Measurements from ENCODE around the gene IL17B.
A peak's percentile ranks its signal among the peaks of the same experiment; 100 is the strongest.

IL17B gene

GRCh38 chr5:149423794-149424268 is 44.7 kb upstream of the IL17B start:
- DNase-seq (ENCODE audit: low read depth in 2 of 2) = peak; percentile 57 to 66
- TF ChIP-seq CTCF (IDR thresholded peaks at IDR 0.05; ENCODE audit: low read depth, low read length) = no peak
- no peak overlapping the region for H3K4me3 ChIP-seq (replicated peaks in 1 of 2; ENCODE audit: low read depth in 2 of 2, low read length in 2 of 2)

- no peak overlapping the region for H3K4me3 ChIP-seq (replicated peaks in 1 of 2; ENCODE audit: low read depth in 2 of 2, low read length in 2 of 2)
- DNase-seq (ENCODE audit: low read depth in 2 of 2) = peak; percentile 32 to 36
- no peak for TF ChIP-seq CTCF (IDR thresholded peaks at IDR 0.05; ENCODE audit: low read depth, low read length)
These were observed 44.1 kb upstream of the IL17B start for GRCh38 chr5:149423049-149423793.

GRCh38 chr5:149422366-149423048 is 43.4 kb upstream of the IL17B start:
- peak; percentile 78 to 92 for DNase-seq (ENCODE audit: low read depth in 2 of 2)
- no peak for TF ChIP-seq CTCF (IDR thresholded peaks at IDR 0.05; ENCODE audit: low read depth, low read length)

GRCh38 chr5:149421834-149422233 is 42.7 kb upstream of the IL17B start:
- TF ChIP-seq CTCF (IDR thresholded peaks at IDR 0.05; ENCODE audit: low read depth, low read length) = no peak
- peak; percentile 65 to 86 for DNase-seq (ENCODE audit: low read depth in 2 of 2)
- no peak overlapping the region for H3K4me3 ChIP-seq (replicated peaks in 1 of 2; ENCODE audit: low read depth in 2 of 2, low read length in 2 of 2)

More at GRCh38 chr5:149422366-149423048, 43.4 kb upstream of the IL17B start:
- no peak overlapping the region for H3K4me3 ChIP-seq (replicated peaks in 1 of 2; ENCODE audit: low read depth in 2 of 2, low read length in 2 of 2)

GRCh38 chr5:149421372-149421685 is 42.2 kb upstream of the IL17B start:
- peak in 1 of 2 donors; percentile 27 for DNase-seq (ENCODE audit: low read depth in 2 of 2)
- no peak for TF ChIP-seq CTCF (IDR thresholded peaks at IDR 0.05; ENCODE audit: low read depth, low read length)
- no peak overlapping the region for H3K4me3 ChIP-seq (replicated peaks in 1 of 2; ENCODE audit: low read depth in 2 of 2, low read length in 2 of 2)

GRCh38 chr5:149420545-149421371 is 41.7 kb upstream of the IL17B start:
- peak; percentile 72 to 73 for DNase-seq (ENCODE audit: low read depth in 2 of 2)
- H3K4me3 ChIP-seq (replicated peaks in 1 of 2; ENCODE audit: low read depth in 2 of 2, low read length in 2 of 2) = no peak overlapping the region
- TF ChIP-seq CTCF (IDR thresholded peaks at IDR 0.05; ENCODE audit: low read depth, low read length) = no peak
